HepG2 (cell line): ENCODE measurements around the gene DAAM1. TPM values are rescaled to one million over a fixed set of nuclear protein-coding genes. Genes with fewer than 3 reads are reported as not detected.

ENCODE experiments used
- BCL6 ChIP-seq: IDR thresholded peaks from 2 replicates; pipeline ENCODE4 v1.6.1; 2016; ENCODE audit warnings: missing genetic modification reagents, missing compliant biosample characterization
- BHLHE40 ChIP-seq: IDR thresholded peaks from 2 replicates; pipeline ENCODE4 v1.6.1; 2011; ENCODE audit warnings: low read length, improper control_type of control experiment
- DPF2 ChIP-seq: sonication (generic); formaldehyde crosslinking; IDR thresholded peaks from 2 replicates; pipeline ENCODE4 v1.4.0; 2020; ENCODE audit warnings: mild to moderate bottlenecking, low read depth, missing genetic modification reagents, borderline replicate concordance
- ELF3 ChIP-seq: IDR thresholded peaks from 2 replicates; pipeline ENCODE4 v1.6.1; 2016; ENCODE audit warnings: missing genetic modification reagents, missing compliant biosample characterization
- GTF3A ChIP-seq: sonication (generic); formaldehyde crosslinking; conservative IDR thresholded peaks from 2 replicates; pipeline ENCODE4 v1.4.0; 2020; ENCODE audit warnings: mild to moderate bottlenecking, missing genetic modification reagents
- HDAC2 ChIP-seq: sonication (generic); formaldehyde crosslinking; IDR thresholded peaks from 2 replicates; pipeline ENCODE4 v1.4.0; 2020; ENCODE audit warnings: missing genetic modification reagents
- JUN ChIP-seq: sonication (generic); formaldehyde crosslinking; IDR thresholded peaks from 2 replicates; pipeline ENCODE4 v1.4.0; 2020; ENCODE audit warnings: mild to moderate bottlenecking, missing genetic modification reagents
- KDM6A ChIP-seq: IDR thresholded peaks from 2 replicates; pipeline ENCODE4 v1.6.1; 2016; ENCODE audit warnings: low read depth
- KLF15 ChIP-seq: sonication (generic); formaldehyde crosslinking; IDR thresholded peaks from 2 replicates; pipeline ENCODE4 v1.8.1; 2023; ENCODE audit warnings: borderline replicate concordance, mild to moderate bottlenecking, inconsistent platforms, missing genetic modification reagents, mixed read lengths
- NCOR1 ChIP-seq: fragments of 200-600 bp; sonication (generic); IDR thresholded peaks from 2 replicates; pipeline ENCODE4 v1.7.0; 2017; ENCODE audit warnings: antibody characterized with exemption, low read length, borderline replicate concordance
- NR1H2 ChIP-seq: sonication (generic); formaldehyde crosslinking; IDR thresholded peaks from 2 replicates; pipeline ENCODE4 v1.8.1; 2022; ENCODE audit warnings: low read depth, missing genetic modification reagents, borderline replicate concordance
- ONECUT2 ChIP-seq: sonication (generic); formaldehyde crosslinking; IDR thresholded peaks from 2 replicates; pipeline ENCODE4 v1.4.0; 2020; ENCODE audit warnings: missing genetic modification reagents
- RARG ChIP-seq: sonication (generic); formaldehyde crosslinking; IDR thresholded peaks from 2 replicates; pipeline ENCODE4 v1.4.0; 2020; ENCODE audit warnings: low read depth, mild to moderate bottlenecking, missing genetic modification reagents
- TBX2 ChIP-seq: sonication (generic); formaldehyde crosslinking; IDR thresholded peaks from 2 replicates; pipeline ENCODE4 v1.5.0; 2020; ENCODE audit warnings: missing genetic modification reagents, mild to moderate bottlenecking, borderline replicate concordance
- ZFP37 ChIP-seq: sonication (generic); formaldehyde crosslinking; IDR thresholded peaks from 2 replicates; pipeline ENCODE4 v1.4.0; 2020; ENCODE audit warnings: missing genetic modification reagents, borderline replicate concordance
- ZKSCAN1 ChIP-seq: fragments of 150-350 bp; IDR thresholded peaks from 2 replicates; pipeline ENCODE4 v1.6.1; 2014; ENCODE audit warnings: low read length
- ZMYM4 ChIP-seq: sonication (generic); formaldehyde crosslinking; IDR thresholded peaks from 2 replicates; pipeline ENCODE4 v1.8.1; 2023; ENCODE audit warnings: mild to moderate bottlenecking, missing genetic modification reagents
- ZNF292 ChIP-seq: sonication (generic); formaldehyde crosslinking; IDR thresholded peaks from 2 replicates; pipeline ENCODE4 v1.8.1; 2022; ENCODE audit warnings: mild to moderate bottlenecking, low read depth, missing genetic modification reagents, borderline replicate concordance
- ZNF333 ChIP-seq: sonication (generic); formaldehyde crosslinking; IDR thresholded peaks from 2 replicates; pipeline ENCODE4 v1.4.0; 2020; ENCODE audit warnings: mild to moderate bottlenecking, missing genetic modification reagents, borderline replicate concordance
- polyA plus RNA-seq, 8 experiments: library from polyadenylated mRNA; depleted of rRNA in 3 of 8; stranded (reverse) in 7 of 8; unstranded in 1 of 8; fragments of >200 nt; fragmentation: Illumina TruSeq in 4 of 8; extraction: Trizol in 4 of 8; gene quantifications; 2 replicates each; pipeline versions ENCODE4 v1.2.1 to v1.2.3, GENCODE V29; 2011 to 2016; ENCODE audit warnings: low read depth in 4 of 8, missing spikeins in 1 of 8, mixed read lengths in 1 of 8; ENCODE audit not compliant: insufficient read depth in 1 of 8
- total RNA-seq, 5 experiments: library from RNA; depleted of rRNA; stranded (reverse); fragments of >200 nt; fragmentation: Illumina TruSeq; extraction: Trizol; gene quantifications; 2 replicates each; pipeline ENCODE4 v1.2.3, GENCODE V29; 2016; ENCODE audit warnings: low read depth in 1 of 5
- TF ChIP-seq, protein P1 (sequence below): sonication (generic); formaldehyde crosslinking; IDR thresholded peaks from 2 replicates; pipeline ENCODE4 v1.5.0; 2020; ENCODE audit warnings: missing genetic modification reagents
- TF ChIP-seq, protein P2 (sequence below): sonication (generic); formaldehyde crosslinking; IDR thresholded peaks from 2 replicates; pipeline ENCODE4 v1.9.0; 2021; ENCODE audit warnings: mild to moderate bottlenecking, missing genetic modification reagents
- TF ChIP-seq, protein P3 (sequence below): sonication (generic); formaldehyde crosslinking; IDR thresholded peaks from 2 replicates; pipeline ENCODE4 v1.4.0; 2020; ENCODE audit warnings: mild to moderate bottlenecking, low read depth, missing genetic modification reagents

Gene DAAM1
- total and polyA plus RNA-seq, 2 of the 13 experiments (the other 11 are each of a cell fraction or from before 2014, with no cell fraction given), result 10.9 to 24.5 TPM

DNA sequence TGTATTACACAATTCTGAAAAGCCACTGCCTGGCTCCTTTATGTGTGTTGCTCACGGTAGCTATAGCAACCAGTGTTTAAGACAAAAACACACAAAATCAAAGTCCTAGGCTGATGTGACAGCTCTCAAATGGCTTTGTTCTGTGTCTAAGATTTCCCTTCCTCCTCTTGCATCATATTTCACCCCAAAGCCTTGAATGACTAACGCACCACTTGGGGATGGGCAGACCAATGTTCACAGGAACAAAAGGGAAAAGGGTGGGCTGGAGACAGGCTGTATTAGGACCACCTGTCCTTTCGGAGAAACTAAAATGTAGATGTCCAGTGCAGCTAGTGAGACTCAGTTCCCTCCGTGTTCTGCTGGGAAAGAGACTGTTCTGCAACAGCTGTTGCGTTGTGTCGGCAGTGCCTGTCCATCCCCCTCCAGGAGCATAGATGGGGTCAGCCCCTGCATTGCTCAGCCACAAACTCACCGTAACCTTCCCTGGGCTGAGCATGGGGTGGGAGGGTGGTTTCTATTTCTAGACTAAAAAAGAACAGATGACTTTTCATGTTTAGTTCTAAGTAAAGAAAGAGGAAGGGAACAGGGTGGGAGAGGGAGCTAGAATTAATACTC, 26.8 kb upstream of the DAAM1 start (continued):
- TF ChIP-seq RARG (CRISPR knock-in tag) (no peak), GTF3A (CRISPR knock-in tag) (no peak), NCOR1 (peak; percentile 78; the same call in 1 of the 2 replicates), HDAC2 (peak; percentile 74), ZFP37 (no peak), ZKSCAN1 (no peak), ELF3 (CRISPR knock-in tag) (peak; percentile 83), ONECUT2 (CRISPR knock-in tag) (no peak), KDM6A (CRISPR knock-in tag) (peak; percentile 63; the same call in 1 of the 2 replicates), ZNF333 (CRISPR knock-in tag) (no peak), BCL6 (CRISPR knock-in tag) (peak; percentile 61), DPF2 (CRISPR knock-in tag) (0 out of 2 replicates have a peak, but pooled peaks have one; percentile 45), BHLHE40 (peak; percentile 8; the same call in 1 of the 2 replicates), KLF15 (CRISPR knock-in tag) (no peak), JUN (CRISPR knock-in tag) (no peak), TBX2 (CRISPR knock-in tag) (peak; percentile 75; the same call in 1 of the 2 replicates), ZNF292 (CRISPR knock-in tag) (peak; percentile 50; the same call in 1 of the 2 replicates), ZMYM4 (CRISPR knock-in tag) (peak; percentile 51; the same call in 1 of the 2 replicates), NR1H2 (CRISPR knock-in tag) (no peak)
- TF ChIP-seq, protein P1, sequence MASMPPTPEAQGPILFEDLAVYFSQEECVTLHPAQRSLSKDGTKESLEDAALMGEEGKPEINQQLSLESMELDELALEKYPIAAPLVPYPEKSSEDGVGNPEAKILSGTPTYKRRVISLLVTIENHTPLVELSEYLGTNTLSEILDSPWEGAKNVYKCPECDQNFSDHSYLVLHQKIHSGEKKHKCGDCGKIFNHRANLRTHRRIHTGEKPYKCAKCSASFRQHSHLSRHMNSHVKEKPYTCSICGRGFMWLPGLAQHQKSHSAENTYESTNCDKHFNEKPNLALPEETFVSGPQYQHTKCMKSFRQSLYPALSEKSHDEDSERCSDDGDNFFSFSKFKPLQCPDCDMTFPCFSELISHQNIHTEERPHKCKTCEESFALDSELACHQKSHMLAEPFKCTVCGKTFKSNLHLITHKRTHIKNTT (CRISPR knock-in tag), result no peak
- TF ChIP-seq, protein P2, sequence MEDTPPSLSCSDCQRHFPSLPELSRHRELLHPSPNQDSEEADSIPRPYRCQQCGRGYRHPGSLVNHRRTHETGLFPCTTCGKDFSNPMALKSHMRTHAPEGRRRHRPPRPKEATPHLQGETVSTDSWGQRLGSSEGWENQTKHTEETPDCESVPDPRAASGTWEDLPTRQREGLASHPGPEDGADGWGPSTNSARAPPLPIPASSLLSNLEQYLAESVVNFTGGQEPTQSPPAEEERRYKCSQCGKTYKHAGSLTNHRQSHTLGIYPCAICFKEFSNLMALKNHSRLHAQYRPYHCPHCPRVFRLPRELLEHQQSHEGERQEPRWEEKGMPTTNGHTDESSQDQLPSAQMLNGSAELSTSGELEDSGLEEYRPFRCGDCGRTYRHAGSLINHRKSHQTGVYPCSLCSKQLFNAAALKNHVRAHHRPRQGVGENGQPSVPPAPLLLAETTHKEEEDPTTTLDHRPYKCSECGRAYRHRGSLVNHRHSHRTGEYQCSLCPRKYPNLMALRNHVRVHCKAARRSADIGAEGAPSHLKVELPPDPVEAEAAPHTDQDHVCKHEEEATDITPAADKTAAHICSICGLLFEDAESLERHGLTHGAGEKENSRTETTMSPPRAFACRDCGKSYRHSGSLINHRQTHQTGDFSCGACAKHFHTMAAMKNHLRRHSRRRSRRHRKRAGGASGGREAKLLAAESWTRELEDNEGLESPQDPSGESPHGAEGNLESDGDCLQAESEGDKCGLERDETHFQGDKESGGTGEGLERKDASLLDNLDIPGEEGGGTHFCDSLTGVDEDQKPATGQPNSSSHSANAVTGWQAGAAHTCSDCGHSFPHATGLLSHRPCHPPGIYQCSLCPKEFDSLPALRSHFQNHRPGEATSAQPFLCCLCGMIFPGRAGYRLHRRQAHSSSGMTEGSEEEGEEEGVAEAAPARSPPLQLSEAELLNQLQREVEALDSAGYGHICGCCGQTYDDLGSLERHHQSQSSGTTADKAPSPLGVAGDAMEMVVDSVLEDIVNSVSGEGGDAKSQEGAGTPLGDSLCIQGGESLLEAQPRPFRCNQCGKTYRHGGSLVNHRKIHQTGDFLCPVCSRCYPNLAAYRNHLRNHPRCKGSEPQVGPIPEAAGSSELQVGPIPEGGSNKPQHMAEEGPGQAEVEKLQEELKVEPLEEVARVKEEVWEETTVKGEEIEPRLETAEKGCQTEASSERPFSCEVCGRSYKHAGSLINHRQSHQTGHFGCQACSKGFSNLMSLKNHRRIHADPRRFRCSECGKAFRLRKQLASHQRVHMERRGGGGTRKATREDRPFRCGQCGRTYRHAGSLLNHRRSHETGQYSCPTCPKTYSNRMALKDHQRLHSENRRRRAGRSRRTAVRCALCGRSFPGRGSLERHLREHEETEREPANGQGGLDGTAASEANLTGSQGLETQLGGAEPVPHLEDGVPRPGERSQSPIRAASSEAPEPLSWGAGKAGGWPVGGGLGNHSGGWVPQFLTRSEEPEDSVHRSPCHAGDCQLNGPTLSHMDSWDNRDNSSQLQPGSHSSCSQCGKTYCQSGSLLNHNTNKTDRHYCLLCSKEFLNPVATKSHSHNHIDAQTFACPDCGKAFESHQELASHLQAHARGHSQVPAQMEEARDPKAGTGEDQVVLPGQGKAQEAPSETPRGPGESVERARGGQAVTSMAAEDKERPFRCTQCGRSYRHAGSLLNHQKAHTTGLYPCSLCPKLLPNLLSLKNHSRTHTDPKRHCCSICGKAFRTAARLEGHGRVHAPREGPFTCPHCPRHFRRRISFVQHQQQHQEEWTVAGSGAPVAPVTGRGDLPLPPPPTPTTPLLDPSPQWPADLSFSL (CRISPR knock-in tag), result peak; percentile 93
- TF ChIP-seq, protein P3, sequence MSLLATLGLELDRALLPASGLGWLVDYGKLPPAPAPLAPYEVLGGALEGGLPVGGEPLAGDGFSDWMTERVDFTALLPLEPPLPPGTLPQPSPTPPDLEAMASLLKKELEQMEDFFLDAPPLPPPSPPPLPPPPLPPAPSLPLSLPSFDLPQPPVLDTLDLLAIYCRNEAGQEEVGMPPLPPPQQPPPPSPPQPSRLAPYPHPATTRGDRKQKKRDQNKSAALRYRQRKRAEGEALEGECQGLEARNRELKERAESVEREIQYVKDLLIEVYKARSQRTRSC, result 0 out of 2 replicates have a peak, but pooled peaks have one; percentile 32
